ENCODE data around the gene HIC1. TPM values are rescaled to one million over a fixed set of nuclear protein-coding genes. Genes with fewer than 3 reads are reported as not detected.

HIC1 gene
- total RNA-seq, 2 donors from 2014 or later = 20.5 to 33.1 TPM

GRCh38 chr17:2049333-2050299, 5.3 kb upstream of the HIC1 start:
- intact Hi-C loops (cut with DNase I) = loop anchor here (10.0 kb wide), 1 partner anchor 345 kb away; no protein-coding TSS in a partner anchor
- peak overlapping the region; percentile 51 to 65 for H3K4me3 ChIP-seq
- TF ChIP-seq POLR2A (IDR thresholded peaks at IDR 0.05) (peak; percentile 44), POLR2AphosphoS5 (IDR thresholded peaks at IDR 0.05) (peak; percentile 19)
- TF ChIP-seq, protein P1, sequence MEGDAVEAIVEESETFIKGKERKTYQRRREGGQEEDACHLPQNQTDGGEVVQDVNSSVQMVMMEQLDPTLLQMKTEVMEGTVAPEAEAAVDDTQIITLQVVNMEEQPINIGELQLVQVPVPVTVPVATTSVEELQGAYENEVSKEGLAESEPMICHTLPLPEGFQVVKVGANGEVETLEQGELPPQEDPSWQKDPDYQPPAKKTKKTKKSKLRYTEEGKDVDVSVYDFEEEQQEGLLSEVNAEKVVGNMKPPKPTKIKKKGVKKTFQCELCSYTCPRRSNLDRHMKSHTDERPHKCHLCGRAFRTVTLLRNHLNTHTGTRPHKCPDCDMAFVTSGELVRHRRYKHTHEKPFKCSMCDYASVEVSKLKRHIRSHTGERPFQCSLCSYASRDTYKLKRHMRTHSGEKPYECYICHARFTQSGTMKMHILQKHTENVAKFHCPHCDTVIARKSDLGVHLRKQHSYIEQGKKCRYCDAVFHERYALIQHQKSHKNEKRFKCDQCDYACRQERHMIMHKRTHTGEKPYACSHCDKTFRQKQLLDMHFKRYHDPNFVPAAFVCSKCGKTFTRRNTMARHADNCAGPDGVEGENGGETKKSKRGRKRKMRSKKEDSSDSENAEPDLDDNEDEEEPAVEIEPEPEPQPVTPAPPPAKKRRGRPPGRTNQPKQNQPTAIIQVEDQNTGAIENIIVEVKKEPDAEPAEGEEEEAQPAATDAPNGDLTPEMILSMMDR (IDR thresholded peaks at IDR 0.05) = no peak
- H3K27ac ChIP-seq = peak overlapping the region; percentile 58 to 78
- WGBS = 2% methylated on average over 72 of the region's 104 CpGs
- H3K27me3 ChIP-seq (replicated peaks; ENCODE audit: insufficient read depth) = no peaks in the 10 kb centered on the region
- H3K9me3 ChIP-seq = no peaks in the 10 kb centered on the region
- peaks cover 4% of the 10 kb centered on the region for H3K4me1 ChIP-seq (replicated peaks)
- peak; percentile 75 for DNase-seq (ENCODE audit: low spot score)
- H3K36me3 ChIP-seq = no peaks in the 10 kb centered on the region

- Histone ChIP-seq H3K4me1 (replicated peaks) (peaks cover 4% of the 10 kb centered on the region), H3K4me3 (peak overlapping the region; percentile 51 to 65), H3K27ac (peak overlapping the region; percentile 57 to 78), H3K9me3 (no peaks in the 10 kb centered on the region), H3K36me3 (no peaks in the 10 kb centered on the region), H3K27me3 (replicated peaks; ENCODE audit: insufficient read depth) (no peaks in the 10 kb centered on the region)
- intact Hi-C loops (cut with DNase I) = loop anchor here (10.0 kb wide), 1 partner anchor 344 kb away; no protein-coding TSS in a partner anchor
- peak; percentile 62 for DNase-seq (ENCODE audit: low spot score)
- TF ChIP-seq, protein P1 (IDR thresholded peaks at IDR 0.05) = no peak
- TF ChIP-seq POLR2A (IDR thresholded peaks at IDR 0.05) = no peak
- TF ChIP-seq POLR2AphosphoS5 (IDR thresholded peaks at IDR 0.05) = no peak
- WGBS = 1% methylated on average over 29 of the region's 88 CpGs
Observed at GRCh38 chr17:2050300-2051060, 4.4 kb upstream of the HIC1 start.

DNA sequence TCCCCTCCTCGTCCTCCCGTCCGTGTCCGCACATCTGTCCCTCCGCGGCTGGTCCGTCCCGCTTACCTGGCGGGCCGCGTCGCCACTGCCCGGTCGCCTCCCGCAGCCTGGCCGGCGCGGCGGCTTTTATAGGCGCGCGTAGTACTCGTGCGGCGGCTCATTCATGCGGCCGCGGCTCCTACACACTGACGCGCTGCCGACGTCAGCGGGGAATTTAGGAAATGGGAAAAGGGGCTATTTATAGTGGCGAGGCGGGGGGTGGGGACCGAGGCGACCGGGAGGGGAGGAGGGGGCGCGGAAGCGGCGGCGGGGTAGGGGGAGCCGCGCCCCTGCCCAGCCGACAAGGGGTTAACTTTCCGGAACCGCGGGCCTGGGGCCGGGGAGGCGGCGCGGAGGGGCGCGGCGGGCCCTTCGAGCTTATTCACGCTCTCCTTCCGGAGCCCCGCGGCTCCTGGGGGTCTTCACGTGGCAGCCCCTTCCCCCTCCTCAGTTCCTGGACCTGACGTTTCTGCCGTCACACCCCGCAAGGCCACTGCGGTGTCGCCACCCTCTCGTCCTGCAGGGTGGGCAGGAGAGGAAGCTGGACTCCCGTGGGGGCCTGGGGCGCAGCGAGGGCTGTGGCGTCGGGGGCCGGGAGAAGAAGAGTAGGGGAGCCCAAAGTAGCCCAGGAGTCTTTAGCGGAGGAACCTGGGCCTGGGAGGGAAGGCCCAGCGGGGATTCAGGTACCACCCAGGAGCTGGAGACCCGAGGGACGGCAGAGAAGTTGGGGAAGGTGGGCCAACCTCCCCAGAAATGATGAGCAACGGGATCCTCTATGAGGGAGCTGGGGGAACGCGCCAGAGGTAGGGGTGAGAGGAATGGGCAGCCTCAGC, 3.6 kb upstream of the HIC1 start:
- TF ChIP-seq POLR2A (IDR thresholded peaks at IDR 0.05) = no peak
- TF ChIP-seq, protein P1 (IDR thresholded peaks at IDR 0.05) = no peak
- TF ChIP-seq POLR2AphosphoS5 (IDR thresholded peaks at IDR 0.05) = no peak
- H3K27ac ChIP-seq = peak overlapping the region; percentile 57 to 78
- intact Hi-C loops (cut with DNase I) = loop anchor here (10.0 kb wide), 1 partner anchor 344 kb away; no protein-coding TSS in a partner anchor
- 13% methylated on average over 78 of the region's 81 CpGs for WGBS
- H3K4me1 ChIP-seq (replicated peaks) = peaks cover 4% of the 10 kb centered on the region
- H3K9me3 ChIP-seq = no peaks in the 10 kb centered on the region
- H3K36me3 ChIP-seq = no peaks in the 10 kb centered on the region
- no peak for DNase-seq (ENCODE audit: low spot score)
- no peaks in the 10 kb centered on the region for H3K27me3 ChIP-seq (replicated peaks; ENCODE audit: insufficient read depth)
- peak overlapping the region; percentile 51 to 65 for H3K4me3 ChIP-seq

DNA sequence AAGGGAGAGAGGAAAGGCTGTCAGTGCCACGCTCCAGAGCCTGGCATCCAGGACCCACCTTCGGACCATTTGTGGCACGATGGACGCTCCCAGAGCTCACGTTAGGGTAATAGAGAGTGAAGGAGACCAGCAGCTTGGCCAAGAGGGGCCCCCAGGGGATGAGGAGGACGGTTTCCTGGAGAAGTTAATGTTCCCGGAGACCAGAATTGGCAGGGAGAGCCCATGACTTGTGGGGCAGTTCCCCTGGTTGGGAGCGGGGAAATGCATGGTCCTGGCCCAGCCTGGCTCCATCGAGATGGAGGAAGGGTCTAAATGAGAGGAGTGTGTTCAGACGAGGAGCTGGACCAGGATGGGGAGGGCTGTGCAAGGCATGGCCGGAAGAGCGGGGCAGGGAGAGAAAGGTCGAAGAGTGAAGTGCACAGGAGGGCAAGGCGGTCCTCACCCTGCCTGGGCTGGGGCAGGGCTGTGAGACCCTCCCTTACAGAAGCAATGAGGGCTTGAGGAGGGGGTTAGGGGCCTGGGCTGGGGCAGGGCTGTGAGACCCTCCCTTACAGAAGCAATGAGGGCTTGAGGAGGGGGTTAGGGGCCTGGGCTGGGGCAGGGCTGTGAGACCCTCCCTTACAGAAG, 2.9 kb upstream of the HIC1 start:
- intact Hi-C loops (cut with DNase I) = loop anchor here (10.0 kb wide), 1 partner anchor 343 kb away; no protein-coding TSS in a partner anchor
- TF ChIP-seq POLR2AphosphoS5 (IDR thresholded peaks at IDR 0.05) (no peak), POLR2A (IDR thresholded peaks at IDR 0.05) (no peak)
- TF ChIP-seq, protein P1 (IDR thresholded peaks at IDR 0.05) = no peak
- Histone ChIP-seq H3K4me1 (replicated peaks) (peaks cover 4% of the 10 kb centered on the region), H3K4me3 (no peak overlapping the region), H3K27me3 (replicated peaks; ENCODE audit: insufficient read depth) (no peaks in the 10 kb centered on the region), H3K36me3 (no peaks in the 10 kb centered on the region), H3K27ac (no peak overlapping the region), H3K9me3 (no peaks in the 10 kb centered on the region)
- WGBS = 66% methylated on average over 14 of the region's 14 CpGs
- no peak for DNase-seq (ENCODE audit: low spot score)
